GM19397 (cell line): Measurements from ENCODE around the gene POLR3A.

Source experiments
- ATAC-seq: cut with Tn5 transposase; IDR thresholded peaks from one replicate; pipeline ENCODE4 v1.9.1; 2021; ENCODE audit warnings: mild to moderate bottlenecking, moderate library complexity; ENCODE audit not compliant: unreplicated experiment

The POLR3A gene

DNA sequence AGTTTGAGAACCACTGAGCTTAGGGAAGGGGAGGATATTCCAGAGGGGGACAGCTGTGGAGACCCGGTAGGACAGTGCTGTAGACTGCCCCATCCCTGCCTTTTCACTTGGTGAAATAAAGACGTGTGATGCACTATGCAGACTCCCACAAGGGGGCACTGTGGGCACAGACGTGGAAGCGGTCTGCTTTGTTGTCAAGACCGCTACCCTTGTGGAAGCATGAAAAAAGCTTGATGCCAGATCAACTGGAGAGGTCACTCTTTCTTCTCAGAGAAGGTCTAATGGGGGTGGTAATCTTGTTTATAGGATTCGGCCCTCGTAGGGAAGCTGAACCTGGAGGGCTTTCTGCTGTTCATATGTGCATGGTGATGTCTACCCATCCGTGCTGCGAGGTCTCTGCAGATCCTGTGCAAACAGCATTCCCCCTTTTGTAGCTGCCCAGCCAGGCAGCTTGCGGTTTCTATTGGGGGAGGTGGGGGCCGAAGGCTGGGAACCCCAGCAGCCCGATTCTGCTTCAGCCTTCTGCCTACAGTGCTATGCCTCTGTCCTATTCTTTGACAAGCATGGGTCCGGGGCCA is 18.1 kb upstream of the POLR3A start:
- ATAC-seq = peak; percentile 58

DNA sequence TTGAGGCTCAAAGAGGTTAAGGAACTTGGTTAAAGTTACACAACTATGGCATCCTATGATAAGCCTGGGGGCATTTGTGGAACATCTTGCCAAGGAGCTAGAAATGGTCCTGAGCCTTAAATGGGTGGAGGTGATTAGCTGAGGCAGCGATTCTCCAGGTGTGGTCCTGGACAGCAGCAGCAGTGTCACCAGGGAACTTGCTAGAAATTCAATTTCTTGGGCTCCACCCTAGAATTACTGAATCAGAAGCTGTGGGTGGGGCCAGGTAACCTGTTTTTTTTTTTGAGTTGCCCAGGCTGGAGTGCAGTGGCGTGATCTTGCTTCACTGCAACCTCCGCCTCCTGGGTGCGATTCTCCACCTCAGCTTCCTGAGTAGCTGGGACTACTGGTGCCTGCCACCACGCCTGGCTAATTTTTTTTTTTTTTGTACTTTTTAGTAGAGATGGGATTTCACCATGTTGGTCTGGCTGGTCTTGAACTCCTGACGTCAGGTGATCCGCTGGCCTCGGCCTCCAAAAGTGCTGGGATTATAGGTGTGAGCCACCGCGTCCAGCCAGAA is 17.5 kb upstream of the POLR3A start:
- ATAC-seq = no peak

DNA sequence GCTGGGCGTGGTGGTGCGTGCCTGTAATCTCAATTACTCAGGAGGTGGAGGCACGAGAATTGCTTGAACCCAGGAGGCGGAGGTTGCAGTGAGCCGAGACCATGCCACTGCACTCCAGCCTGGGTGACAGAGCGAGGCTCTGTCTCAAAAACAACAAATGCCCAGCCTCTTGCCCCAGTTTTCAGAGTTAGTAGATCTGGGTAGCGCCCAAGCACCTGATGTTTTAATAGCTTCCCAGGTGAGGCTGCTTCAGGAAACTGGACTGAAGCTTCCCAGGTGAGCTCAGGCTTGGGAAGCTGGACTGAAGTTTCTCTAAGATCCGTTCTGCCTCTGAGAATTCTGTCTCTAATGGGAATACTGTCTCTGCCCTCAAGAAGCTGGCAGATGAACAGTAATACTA is 16.5 kb upstream of the POLR3A start:
- ATAC-seq = no peak

DNA sequence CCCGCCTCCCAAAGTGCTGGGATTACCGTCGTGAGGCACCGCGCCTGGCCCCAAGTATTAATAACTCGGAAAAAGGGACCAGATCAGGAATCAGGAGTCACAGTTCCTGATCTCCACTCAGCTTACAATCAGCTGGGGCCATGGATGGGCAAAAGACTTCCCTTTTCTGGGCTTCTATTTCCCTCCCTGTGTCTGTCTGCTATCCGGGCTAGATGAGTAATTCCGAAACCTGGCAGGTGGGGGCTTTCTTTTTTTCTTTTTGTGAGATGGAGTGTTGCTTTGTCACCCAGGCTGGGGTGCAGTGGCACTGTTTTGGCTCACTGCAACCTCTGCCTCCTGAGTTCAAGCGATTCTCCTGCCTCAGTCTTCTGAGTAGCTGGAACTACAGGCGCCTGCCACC is 15.9 kb upstream of the POLR3A start:
- ATAC-seq = peak; percentile 52

DNA sequence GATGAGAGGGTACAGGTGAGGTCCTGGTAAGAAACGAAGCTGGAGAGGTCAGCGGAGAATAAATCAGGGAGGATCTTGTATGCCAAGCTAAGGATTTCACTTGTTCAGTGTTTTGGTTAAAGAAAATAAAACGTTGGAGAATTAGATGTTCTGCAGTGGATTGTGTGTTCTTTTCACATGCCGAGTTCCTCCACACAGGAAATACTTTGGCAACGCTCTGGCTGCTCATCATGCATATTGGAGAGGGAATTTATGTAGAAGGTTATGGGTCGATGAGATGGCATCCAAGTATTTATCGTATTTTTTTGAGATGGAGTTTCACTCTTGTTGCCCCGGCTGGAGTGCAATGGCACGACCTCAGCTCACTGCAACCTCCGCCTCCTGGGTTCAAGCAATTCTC is 15.4 kb upstream of the POLR3A start:
- no peak for ATAC-seq

DNA sequence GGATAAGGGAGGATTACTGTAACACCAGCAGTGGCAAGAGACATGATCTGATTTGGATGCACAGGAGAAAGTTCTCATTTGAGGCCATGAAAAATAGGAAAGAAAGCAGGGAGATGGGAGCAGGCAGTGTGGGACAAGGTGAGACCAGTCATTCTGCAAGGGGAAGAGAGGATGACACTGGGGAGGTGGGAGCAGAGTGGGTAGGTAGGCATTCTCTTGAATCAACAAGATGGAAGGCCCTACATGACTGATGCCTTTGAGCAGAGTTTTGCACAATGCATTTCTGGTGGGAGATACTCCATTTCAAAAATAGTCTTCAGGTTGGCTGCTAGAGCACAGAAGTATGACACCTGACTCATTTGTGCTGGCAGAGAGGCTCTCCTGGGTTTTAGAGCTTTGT is 14.9 kb upstream of the POLR3A start:
- no peak for ATAC-seq

DNA sequence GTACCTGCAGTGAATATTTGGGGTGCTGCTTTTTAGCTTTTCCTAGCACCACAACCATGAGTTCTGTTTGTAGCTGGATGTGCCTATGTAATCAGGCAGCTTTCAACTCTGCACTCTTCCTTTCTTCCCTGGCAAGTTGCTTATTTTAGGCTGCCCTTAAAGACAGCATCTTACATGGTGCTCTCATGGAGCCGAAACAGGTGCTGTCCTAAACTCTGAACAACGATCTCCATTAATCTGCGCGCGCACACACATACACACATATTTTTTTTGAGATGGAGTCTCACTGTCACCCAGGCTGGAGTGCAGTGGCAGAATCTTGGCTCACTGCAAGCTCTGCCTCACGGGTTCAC is 13.4 kb upstream of the POLR3A start:
- no peak for ATAC-seq

DNA sequence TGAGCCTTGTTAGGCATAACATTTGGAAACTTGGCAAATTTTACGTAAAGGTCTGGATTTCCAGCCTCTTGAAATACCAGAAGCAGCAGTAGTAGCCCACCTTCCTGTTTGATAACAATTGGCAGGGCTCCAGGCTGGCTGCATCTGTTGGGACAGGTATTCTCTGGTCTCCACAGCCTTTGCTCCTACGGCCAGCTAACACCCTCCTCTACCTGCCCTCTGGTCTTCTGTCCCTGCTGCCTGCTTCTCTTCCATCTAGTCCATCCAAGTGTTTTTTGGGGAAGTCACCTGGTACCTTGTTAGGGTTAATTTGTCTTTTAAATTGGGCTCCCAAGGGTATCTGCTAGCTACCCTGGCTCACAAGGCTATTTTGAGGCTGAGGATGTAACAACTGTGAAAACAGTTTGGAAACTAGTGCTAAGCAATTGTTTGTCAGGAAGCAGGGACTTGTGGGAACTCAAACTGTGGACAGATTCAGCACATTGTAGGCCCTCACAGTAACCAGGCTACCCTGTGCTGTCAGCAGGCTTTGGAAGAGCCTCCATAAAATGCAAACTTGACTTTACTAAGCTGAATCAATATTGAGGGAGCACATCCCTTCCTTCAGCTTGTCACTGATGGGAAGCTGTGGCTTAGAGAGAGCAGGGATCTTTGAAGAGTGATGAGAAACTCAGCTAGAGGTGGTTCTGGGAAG is 12.9 kb upstream of the POLR3A start:
- no peak for ATAC-seq

DNA sequence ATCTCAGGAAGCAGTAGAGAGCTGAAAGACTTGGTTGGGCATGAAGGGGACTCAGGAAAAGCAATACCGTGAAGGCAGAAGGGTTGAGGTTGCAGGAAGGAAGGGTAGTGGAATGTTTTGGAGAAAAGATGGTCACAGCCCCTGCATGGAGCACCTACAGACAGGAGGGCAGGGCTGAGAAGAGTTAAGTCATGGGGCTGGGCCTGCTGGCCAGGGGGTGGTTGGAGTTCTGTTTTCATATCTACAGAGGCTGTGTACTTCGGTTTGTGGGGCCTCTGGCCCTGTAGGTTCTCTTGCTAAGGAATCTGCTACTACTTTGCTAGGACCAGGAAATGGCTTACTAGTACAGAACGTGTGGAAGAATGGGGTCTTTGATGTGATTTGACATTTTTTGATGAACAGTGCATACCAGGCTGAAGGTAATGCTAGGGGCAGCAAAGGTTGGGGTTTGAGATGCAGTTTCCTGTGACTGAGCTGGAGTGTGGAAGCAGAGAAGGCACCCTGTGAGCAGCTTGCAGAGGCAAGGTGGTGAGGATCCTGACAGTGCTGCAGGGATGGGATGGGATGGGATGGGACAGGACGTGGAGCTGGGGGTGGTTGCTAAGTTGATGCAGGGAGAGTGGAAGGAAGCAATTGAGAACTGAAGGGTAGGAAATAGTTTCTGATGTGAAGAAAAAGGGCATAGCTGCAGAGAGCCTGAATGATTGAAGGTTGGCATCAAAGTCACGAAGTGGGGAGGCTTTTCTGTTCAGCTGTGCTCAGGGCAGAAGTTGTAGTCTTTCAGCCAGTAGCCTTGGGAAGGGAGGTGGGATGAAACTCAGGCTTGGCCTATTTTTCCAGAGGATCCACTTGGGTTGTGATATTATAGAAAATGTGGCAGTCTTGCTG is 12.1 kb upstream of the POLR3A start:
- no peak for ATAC-seq

DNA sequence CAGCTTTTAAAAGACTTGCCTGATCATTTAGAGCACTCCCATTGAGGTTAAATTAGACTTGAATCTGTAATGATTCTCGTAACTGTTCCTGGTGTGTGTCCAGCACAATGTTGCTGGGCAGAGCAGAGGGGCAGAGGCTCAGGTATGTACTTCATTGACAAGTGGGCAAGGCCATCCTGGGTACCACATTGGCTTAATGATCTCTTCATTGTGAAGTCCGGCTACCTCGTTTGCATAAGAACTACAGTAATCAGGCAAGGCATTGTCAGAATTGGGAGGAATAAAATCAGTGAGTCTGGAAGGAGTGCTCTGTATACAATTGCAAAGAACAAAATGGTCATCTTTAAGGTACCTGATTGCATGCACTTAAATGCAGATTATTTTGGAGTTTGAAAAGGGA is 10.4 kb upstream of the POLR3A start:
- no peak for ATAC-seq

DNA sequence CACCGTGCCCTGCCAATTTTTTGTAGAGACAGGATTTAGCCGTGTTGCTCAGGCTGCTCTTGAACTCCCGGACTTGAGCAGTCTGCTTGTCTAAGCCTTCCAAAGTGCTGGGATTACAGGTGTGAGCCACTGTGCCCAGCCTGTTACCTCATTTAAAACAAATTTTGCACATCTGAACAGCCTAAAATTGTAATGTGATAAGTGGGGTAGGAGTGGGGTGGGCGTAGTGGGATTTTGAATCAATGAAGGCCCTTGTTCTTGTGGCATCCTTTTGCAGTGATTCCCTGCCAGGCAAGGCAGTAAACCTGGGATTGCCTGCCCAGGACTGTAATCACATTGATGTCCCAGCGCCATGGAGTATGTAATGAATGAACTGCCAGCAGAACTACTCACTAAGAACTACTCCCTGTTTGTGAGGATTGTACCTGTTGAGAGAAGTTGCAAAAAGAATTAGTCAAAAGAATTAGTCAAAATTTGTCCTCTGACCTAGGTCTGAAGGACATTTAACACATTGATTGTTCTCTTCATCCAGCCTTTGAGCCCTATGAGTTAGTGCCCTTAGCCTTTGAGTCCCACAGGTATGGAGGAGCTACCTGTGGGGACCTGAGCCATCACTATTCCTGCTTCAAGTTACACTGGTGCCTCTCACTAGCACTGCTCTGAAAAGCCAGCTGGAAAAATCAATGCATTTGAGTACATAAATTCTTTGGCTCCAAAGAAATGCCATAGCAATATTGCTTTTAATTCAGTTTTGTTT is 9.7 kb upstream of the POLR3A start:
- ATAC-seq = no peak

DNA sequence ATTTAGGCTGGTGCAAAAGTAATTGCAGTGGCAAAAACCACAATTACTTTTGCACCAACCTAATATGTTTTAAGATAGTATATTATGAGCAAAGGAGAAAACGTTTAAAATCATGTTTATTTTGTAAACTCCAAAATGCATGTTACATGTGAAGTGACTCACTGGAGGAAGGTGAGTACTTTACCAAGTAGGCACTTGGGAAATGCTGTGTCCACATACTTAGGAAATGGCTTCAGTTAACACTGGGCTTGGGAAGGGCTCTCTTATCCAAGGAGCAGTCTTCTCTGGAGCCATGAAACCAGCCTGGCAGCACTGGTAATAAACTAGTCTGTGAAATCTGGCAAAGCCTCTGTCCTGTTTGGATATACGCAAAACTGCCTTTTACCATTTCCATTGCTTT is 8.8 kb upstream of the POLR3A start:
- ATAC-seq = no peak

DNA sequence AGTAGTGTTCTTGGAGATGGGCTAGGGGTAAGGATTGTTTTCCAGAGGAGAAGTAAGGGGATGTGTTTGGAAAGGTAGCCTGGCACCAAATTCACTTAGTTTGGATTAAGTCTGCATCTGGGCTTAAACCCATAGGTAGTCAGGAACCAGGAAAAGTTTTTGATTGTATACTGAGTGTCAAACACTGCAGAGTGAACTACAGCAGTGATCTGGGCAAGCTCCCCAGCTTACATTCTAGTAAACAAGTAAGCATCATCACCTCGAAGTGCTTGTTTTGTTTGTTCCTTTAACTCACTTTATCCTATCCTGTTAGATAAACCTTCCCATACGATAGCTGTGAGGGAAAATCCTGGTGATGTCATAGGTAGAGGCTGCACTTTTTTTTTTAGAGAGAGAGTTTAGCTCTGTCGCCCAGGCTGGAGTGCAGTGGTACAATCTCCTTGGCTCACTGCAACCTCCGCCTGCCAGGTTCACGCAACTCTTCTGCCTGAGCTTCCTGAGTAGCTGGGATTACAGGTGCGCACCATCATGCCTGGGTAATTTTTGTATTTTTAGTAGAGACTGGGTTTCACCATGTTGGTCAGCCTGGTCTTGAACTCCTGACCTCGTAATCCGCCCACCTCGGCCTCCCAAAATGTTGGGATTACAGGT is 6.7 kb upstream of the POLR3A start:
- ATAC-seq = no peak

DNA sequence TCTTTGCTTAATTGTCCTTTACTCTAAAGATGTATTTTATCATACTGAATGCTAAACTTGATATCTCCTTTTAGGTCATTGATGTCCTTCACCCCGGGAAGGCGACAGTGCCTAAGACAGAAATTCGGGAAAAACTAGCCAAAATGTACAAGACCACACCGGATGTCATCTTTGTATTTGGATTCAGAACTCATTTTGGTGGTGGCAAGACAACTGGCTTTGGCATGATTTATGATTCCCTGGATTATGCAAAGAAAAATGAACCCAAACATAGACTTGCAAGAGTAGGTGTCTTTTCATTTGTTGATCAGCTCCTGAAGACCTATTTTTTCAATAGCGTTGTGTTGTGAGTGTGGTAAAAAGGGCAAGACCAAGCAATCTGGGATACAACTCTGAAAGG is 6.1 kb upstream of the POLR3A start:
- ATAC-seq = no peak

DNA sequence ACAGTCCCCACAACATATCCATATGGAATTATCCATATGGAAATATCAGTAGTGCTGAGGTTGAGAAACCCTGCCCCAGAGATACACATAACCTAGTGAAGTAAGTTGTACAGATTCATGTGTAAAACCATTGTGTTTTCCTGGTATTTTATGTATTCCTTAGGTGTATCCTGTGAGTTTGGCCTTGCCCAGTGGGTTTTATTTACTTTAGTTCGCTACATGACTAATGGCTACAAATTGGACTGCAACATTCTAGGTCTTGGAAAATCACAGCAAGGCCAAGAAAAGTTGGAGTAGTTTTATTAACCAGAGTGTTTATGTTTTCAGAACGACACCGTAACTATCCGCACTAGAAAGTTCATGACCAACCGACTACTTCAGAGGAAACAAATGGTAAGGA is 5.7 kb upstream of the POLR3A start:
- no peak for ATAC-seq

DNA sequence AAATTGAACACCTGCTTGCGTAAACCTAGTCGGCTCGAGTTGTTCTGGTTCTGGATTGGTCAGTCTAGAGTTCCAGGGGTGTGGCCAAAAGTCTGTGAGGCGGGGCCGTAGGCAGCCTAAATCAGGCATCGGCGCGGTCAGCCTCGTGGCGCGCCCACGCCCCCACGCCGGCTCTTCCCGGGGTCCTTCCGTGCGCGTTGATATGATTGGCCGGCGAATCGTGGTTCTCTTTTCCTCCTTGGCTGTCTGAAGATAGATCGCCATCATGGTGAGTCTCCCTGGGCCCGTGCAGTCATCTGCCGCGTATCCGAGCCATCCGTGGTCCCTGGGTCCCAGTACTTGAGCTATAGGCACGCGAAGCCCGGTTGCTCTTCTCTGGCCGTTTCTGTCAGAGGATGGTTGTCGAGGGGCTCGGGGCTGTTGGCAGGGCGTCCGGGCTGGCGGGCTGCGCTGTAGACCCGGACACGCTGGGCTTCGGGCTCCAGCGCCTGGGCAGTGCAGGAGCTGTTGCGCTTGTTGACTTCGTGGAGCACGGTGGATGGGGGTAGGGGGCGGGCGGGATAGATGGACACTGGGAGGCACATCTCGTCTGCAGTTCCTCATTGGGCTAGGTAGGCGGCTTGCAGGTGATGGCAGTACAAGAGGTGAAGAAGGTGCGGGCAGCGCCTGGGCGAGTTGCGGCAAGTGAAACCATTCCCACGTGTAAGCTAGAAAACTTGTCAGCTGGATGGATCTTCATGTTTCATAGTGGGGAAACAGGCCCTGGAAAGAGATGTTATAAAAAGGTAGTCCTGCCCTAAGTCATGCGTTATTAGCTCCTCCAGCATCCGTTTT is 4.5 kb upstream of the POLR3A start, which contains the start of gene RPS24:
RPS24 (plus strand) TSS at position 227 of the 834 bp plus-strand sequence; CDS start at position 266, 39 bp downstream.
- peak; percentile 83 for ATAC-seq

DNA sequence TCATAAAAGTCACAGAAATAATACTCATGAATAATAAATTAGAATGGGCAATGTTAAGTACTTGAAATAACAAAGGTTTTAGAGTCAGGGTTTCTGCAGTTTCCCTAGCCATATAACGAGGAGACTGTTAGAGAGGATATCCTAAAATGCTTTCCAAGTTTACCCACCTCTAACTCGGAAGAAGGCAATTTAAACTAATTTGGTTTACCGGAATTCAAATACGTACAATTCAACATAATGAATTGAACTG is 4.0 kb upstream of the POLR3A start:
- no peak for ATAC-seq

DNA sequence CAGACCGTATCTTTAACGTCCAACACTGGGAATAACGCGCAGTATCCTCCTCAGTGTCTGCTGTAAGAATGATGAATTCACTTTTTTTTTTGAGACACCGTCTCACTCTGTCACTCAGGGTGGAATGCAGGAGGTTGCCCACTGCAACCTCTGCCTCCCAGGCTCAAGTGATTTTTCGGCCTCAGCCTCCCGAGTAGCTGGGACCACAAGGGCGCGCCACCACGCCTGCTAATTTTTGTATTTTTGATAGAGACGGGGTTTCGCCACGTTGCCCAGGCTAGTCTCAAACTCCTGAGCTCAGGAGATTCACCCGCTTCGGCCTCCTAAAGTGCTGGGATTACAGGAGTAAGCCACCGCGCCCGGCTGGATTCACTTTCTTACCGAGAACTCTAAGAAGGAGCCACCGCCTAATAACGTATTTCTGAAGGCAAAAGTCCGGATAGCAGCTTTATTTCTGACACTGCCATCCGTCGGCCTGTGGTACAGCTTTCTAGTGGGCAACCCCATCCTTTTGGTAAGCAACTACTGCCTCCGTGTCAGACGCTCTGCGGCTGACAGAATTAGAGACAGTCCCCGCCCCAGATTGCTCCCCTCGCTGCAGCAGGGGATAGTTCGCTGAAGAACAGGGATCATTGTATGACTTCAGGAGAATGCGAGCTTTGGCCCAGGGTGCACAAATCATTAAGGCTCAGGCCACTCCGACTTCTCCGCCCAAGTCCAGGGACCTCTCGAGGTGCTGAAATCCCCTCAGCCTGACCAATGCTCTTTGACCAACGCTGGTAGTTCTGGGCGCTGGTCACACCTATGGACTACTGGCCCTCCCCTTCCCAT is 662 bp downstream of the POLR3A start:
- ATAC-seq = no peak
